ENCODE measurements around the gene CRKL.
"Not testable (repeated sequence)": the region's sequence is repeated elsewhere in the genome, so short reads cannot be mapped to it uniquely, and the experiment has no call there.

CRKL gene

GRCh38 chr22:20967697-20968211 lies 50.5 kb downstream of the CRKL start:
- TF ChIP-seq, protein P1, sequence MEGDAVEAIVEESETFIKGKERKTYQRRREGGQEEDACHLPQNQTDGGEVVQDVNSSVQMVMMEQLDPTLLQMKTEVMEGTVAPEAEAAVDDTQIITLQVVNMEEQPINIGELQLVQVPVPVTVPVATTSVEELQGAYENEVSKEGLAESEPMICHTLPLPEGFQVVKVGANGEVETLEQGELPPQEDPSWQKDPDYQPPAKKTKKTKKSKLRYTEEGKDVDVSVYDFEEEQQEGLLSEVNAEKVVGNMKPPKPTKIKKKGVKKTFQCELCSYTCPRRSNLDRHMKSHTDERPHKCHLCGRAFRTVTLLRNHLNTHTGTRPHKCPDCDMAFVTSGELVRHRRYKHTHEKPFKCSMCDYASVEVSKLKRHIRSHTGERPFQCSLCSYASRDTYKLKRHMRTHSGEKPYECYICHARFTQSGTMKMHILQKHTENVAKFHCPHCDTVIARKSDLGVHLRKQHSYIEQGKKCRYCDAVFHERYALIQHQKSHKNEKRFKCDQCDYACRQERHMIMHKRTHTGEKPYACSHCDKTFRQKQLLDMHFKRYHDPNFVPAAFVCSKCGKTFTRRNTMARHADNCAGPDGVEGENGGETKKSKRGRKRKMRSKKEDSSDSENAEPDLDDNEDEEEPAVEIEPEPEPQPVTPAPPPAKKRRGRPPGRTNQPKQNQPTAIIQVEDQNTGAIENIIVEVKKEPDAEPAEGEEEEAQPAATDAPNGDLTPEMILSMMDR (IDR thresholded peaks at IDR 0.05; ENCODE audit: insufficient read depth, missing control alignments) = no peak
- FAIRE-seq (no peak), DNase-seq (ENCODE audit: insufficient read length, low spot score) (no peak)

GRCh38 chr22:20968281-20968977 lies 51.2 kb downstream of the CRKL start:
- TF ChIP-seq, protein P1 (IDR thresholded peaks at IDR 0.05; ENCODE audit: insufficient read depth, missing control alignments) = no peak
- DNase-seq (ENCODE audit: insufficient read length, low spot score) = no peak
- no peak for FAIRE-seq

DNA sequence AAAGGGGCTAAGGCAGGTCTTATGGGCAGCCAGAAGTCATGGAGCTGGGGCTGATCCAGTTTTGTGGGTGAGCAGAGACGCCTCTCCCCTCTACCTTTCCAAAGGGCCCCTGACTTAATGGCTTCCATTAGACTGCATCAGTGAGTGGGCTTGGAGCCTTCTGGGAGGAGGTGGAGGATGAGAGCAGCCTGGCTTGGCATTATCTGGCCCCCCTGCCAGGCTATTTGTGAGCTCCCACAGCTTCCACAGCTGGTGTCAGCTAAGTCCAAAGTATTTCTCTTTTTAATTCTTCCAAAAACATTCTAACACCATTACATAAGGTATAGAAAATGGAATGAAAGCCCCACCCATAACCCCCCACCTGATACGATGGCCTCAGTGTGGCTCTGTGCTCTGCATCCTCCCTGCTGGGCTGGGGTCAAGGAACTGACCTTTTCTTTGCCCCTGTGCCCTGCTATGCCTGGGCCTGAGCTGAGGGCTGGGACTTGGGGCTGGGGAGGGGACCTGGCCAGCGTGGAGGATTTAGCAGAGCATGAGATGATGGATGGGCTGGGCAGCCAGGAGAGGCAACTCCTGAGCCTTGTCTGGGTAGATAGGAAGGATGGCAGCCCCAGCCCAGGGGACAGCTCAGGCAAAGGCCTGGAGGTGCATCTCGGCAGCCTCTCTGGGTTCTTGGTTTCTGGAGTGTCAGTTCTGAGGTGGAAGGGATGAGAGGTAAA lies 53.9 kb downstream of the CRKL start:
- FAIRE-seq (no peak), DNase-seq (ENCODE audit: insufficient read length, low spot score) (no peak)
- TF ChIP-seq, protein P1 (IDR thresholded peaks at IDR 0.05; ENCODE audit: insufficient read depth, missing control alignments) = no peak

DNA sequence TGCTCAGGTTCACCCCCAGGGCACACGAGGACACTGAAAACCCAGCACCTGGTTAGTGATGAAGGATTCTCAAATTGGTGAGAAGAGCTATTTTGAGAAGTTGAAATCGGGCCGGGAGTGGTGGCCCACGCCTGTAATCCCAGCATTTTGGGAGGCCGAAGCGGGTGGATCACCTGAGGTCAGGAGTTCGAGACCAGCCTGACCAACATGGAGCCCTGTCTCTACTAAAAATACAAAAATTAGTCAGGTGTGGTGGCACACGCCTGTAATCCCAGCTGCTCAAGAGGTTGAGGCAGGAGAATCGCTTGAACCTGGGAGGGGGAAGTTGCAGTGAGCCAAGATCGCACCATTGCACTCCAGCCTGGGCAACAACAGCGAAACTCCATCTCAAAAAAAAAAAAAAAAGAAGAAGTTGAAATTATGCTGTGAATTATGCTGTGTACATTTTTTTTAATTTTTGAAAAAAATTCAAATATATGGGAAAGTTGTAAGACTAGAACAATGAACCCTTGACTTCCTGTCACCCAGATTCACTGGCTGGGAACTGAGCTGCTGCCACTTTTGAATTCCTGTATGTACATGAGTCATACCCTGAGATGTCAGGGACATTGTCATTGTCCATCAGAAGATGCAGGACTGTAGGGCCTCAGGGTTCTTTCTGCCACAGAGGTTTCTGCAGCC lies 54.9 kb downstream of the CRKL start:
- not testable (repeated sequence) for DNase-seq (ENCODE audit: insufficient read length, low spot score); FAIRE-seq

- TF ChIP-seq, protein P1 (IDR thresholded peaks at IDR 0.05; ENCODE audit: insufficient read depth, missing control alignments) = no peak
- FAIRE-seq = no peak
- DNase-seq (ENCODE audit: insufficient read length, low spot score) = no peak
Measured at GRCh38 chr22:20972933-20973577, 55.8 kb downstream of the CRKL start.

GRCh38 chr22:20973634-20974286 lies 56.6 kb downstream of the CRKL start:
- DNase-seq (ENCODE audit: insufficient read length, low spot score) (no peak), FAIRE-seq (no peak)
- TF ChIP-seq, protein P1 (IDR thresholded peaks at IDR 0.05; ENCODE audit: insufficient read depth, missing control alignments) = no peak

All from D721Med (cell line).